Uterus (tissue), 4 donors: ENCODE data around the gene HOXC12. TPM values are rescaled to one million over a fixed set of nuclear protein-coding genes. Genes with fewer than 3 reads are reported as not detected.

Experiments used
- DNase-seq, 2 donors: peaks; one replicate each; pipeline ENCODE4 v3.0.0-alpha.2; 2019 to 2020
- H3K27ac ChIP-seq, 2 donors: fragments of 200-600 bp; sonication (generic); 1 replicate in 1 of 2; 2 replicates in 1 of 2; pipeline ENCODE4 v1.5.1; 2016 to 2018
- H3K27me3 ChIP-seq, 2 donors: fragments of 200-600 bp; sonication (generic); one replicate each; pipeline ENCODE4 v1.5.1; 2018 to 2019; ENCODE audit warnings: control low read depth in 1 of 2
- H3K36me3 ChIP-seq, 2 donors: fragments of 200-600 bp; sonication (generic); one replicate each; pipeline ENCODE4 v1.5.1; 2019; ENCODE audit warnings: control low read depth in 1 of 2
- H3K4me1 ChIP-seq, 2 donors: fragments of 200-600 bp; sonication (generic); one replicate each; pipeline ENCODE4 v1.5.1; 2018 to 2019; ENCODE audit warnings: control low read depth in 1 of 2
- H3K4me3 ChIP-seq, 2 donors: fragments of 200-600 bp; sonication (generic); 1 replicate in 1 of 2; 2 replicates in 1 of 2; pipeline ENCODE4 v1.5.1; 2018 to 2019; ENCODE audit warnings: mild to moderate bottlenecking in 1 of 2
- H3K9me3 ChIP-seq, 2 donors: fragments of 200-600 bp; sonication (generic); one replicate each; pipeline ENCODE4 v1.5.1; 2019; ENCODE audit warnings: control low read depth in 1 of 2
- POLR2A ChIP-seq, 2 donors: fragments of 450-650 bp; IDR thresholded peaks; one replicate each; pipeline ENCODE4 v1.6.1; 2016; ENCODE audit warnings: antibody characterized with exemption in 2 of 2, mild to moderate bottlenecking in 1 of 2, moderate library complexity in 1 of 2
- intact Hi-C: fragments of 100-400 bp; cut with DNase I; formaldehyde crosslinking; loops from one replicate; pipeline ENCODE4 v1.15.1; 2023; ENCODE audit warnings: low total_unique reads
- total RNA-seq, 4 donors: library from RNA; depleted of rRNA in 3 of 4; stranded (reverse); fragments of >200 nt in 3 of 4; gene quantifications; one replicate each; pipeline versions ENCODE4 v1.1.0 to v1.2.4, GENCODE V29; 2014 to 2023
- TF ChIP-seq, protein P1 (sequence below), 4 experiments: fragments of 200-600 bp in 2 of 4; fragments of 450-650 bp in 2 of 4; sonication (generic) in 2 of 4; IDR thresholded peaks; one replicate each; pipeline ENCODE4 v1.5.1; 2016 to 2019; ENCODE audit warnings: antibody characterized with exemption in 4 of 4, mild to moderate bottlenecking in 2 of 4, moderate library complexity in 1 of 4
- donor health status: DM: yes; HTN: yes; CAD: no.

HOXC12 gene
- total RNA-seq, 4 donors from 2014 or later: not detected

DNA sequence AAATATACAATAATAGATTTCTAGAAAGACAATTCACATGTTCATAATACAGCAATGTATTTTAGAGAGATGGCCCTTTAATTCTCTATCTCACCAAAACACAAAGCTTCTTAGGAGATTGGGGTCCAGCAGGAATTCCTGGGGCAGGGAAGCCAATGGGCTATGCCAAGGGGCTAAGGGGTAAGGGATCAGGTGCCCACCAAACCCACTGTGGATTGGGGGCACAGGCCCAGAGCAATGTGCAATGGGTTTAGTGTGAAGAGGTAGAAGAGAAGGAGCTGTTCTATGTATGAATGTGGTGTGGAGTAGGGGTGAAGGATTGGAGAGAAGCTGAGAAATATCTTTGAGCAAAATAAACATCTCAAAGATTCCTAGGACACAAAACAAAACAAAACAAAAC, 13.5 kb upstream of the HOXC12 start:
- Histone ChIP-seq H3K27me3 (peaks cover 35 to 87% of the 10 kb centered on the region in 2 donors), H3K4me1 (no peaks in the 10 kb centered on the region), H3K9me3 (no peaks in the 10 kb centered on the region), H3K4me3 (no peak overlapping the region), H3K27ac (no peak overlapping the region), H3K36me3 (no peaks in the 10 kb centered on the region)
- no peak for DNase-seq
- intact Hi-C loops: no loop called here
- TF ChIP-seq, protein P1, sequence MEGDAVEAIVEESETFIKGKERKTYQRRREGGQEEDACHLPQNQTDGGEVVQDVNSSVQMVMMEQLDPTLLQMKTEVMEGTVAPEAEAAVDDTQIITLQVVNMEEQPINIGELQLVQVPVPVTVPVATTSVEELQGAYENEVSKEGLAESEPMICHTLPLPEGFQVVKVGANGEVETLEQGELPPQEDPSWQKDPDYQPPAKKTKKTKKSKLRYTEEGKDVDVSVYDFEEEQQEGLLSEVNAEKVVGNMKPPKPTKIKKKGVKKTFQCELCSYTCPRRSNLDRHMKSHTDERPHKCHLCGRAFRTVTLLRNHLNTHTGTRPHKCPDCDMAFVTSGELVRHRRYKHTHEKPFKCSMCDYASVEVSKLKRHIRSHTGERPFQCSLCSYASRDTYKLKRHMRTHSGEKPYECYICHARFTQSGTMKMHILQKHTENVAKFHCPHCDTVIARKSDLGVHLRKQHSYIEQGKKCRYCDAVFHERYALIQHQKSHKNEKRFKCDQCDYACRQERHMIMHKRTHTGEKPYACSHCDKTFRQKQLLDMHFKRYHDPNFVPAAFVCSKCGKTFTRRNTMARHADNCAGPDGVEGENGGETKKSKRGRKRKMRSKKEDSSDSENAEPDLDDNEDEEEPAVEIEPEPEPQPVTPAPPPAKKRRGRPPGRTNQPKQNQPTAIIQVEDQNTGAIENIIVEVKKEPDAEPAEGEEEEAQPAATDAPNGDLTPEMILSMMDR (IDR thresholded peaks at IDR 0.05): no peak
- TF ChIP-seq POLR2A (IDR thresholded peaks at IDR 0.05): no peak

DNA sequence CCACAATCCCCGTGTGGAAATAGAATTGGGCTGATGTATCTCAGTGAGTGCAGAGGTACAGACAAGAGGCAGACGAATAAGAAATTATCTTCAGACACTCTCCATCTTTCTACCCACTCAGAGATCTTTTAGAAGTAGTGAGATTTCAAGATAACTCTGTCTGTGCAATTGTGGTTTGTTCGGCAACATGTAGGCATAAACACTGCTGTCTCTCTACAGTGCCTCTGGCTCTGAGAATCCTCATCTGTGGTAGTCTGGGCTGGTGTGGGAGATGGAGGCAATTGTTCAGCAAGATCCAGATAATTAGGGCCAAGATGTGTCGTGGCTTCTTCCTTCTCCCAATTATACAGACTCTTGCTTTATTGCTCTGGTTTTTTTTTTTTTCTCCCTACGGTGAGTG, 13.0 kb upstream of the HOXC12 start:
- intact Hi-C loops: no loop called here
- no peak overlapping the region for H3K4me3 ChIP-seq
- no peak overlapping the region for H3K27ac ChIP-seq
- no peaks in the 10 kb centered on the region for H3K36me3 ChIP-seq
- no peaks in the 10 kb centered on the region for H3K9me3 ChIP-seq
- H3K4me1 ChIP-seq: no peaks in the 10 kb centered on the region
- TF ChIP-seq, protein P1 (IDR thresholded peaks at IDR 0.05): no peak
- DNase-seq: no peak
- peaks cover 30 to 87% of the 10 kb centered on the region in 2 donors for H3K27me3 ChIP-seq

DNA sequence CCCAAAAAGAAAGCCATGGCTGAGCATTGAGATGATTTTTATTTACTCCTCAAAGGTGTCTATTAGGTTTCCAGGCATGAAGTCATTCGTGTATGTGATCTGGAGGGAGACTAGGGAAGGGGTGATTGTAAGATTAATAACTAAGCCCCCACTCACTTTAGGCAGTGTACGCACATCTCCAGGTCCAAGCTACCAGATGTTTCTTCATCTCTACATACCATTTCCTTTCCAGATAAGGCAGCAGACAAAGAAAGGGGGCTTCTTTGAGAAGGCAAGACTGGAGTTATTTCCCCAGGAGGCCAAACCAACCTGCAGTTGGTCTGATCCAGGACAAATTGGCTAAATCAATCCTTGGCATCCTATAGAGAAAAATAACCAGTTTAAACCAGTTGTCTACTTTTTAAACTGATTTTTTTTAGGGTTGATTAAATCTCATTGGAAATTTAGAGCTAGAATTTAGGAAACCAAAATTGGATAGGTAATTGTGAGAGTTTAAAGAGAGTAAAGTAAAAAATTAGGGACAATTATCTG, 12.2 kb upstream of the HOXC12 start:
- intact Hi-C loops: no loop called here
- Histone ChIP-seq H3K27ac (no peak overlapping the region), H3K27me3 (peaks cover 23 to 85% of the 10 kb centered on the region in 2 donors), H3K4me3 (no peak overlapping the region), H3K4me1 (no peaks in the 10 kb centered on the region), H3K36me3 (no peaks in the 10 kb centered on the region), H3K9me3 (no peaks in the 10 kb centered on the region)
- TF ChIP-seq, protein P1 (IDR thresholded peaks at IDR 0.05): no peak
- no peak for TF ChIP-seq POLR2A (IDR thresholded peaks at IDR 0.05)
- no peak for DNase-seq

DNA sequence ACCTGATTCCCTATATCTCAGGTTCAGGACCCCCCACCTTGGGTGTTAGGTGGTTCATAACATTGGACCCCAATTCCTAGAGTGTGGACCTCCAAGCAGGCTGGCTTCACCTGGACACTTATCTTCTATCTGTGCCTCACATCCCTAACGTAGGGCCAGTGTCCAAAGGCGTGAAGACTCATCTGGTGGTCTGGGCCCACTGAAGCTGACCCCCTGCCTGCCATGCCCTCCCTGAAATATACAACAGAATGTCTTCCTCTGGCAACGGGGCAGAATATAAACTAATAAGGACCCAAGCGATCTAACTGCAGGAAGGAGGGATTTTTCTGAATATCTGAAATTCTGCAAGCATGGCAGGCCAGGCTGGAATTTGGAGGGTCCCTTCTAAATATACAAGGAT, 10.5 kb upstream of the HOXC12 start:
- intact Hi-C loops: no loop called here
- DNase-seq: no peak
- H3K9me3 ChIP-seq: no peaks in the 10 kb centered on the region
- no peak overlapping the region for H3K4me3 ChIP-seq
- peaks cover 9 to 78% of the 10 kb centered on the region in 2 donors for H3K27me3 ChIP-seq
- TF ChIP-seq, protein P1 (IDR thresholded peaks at IDR 0.05): no peak
- TF ChIP-seq POLR2A (IDR thresholded peaks at IDR 0.05): no peak
- H3K36me3 ChIP-seq: no peaks in the 10 kb centered on the region
- no peak overlapping the region for H3K27ac ChIP-seq
- H3K4me1 ChIP-seq: no peaks in the 10 kb centered on the region

DNA sequence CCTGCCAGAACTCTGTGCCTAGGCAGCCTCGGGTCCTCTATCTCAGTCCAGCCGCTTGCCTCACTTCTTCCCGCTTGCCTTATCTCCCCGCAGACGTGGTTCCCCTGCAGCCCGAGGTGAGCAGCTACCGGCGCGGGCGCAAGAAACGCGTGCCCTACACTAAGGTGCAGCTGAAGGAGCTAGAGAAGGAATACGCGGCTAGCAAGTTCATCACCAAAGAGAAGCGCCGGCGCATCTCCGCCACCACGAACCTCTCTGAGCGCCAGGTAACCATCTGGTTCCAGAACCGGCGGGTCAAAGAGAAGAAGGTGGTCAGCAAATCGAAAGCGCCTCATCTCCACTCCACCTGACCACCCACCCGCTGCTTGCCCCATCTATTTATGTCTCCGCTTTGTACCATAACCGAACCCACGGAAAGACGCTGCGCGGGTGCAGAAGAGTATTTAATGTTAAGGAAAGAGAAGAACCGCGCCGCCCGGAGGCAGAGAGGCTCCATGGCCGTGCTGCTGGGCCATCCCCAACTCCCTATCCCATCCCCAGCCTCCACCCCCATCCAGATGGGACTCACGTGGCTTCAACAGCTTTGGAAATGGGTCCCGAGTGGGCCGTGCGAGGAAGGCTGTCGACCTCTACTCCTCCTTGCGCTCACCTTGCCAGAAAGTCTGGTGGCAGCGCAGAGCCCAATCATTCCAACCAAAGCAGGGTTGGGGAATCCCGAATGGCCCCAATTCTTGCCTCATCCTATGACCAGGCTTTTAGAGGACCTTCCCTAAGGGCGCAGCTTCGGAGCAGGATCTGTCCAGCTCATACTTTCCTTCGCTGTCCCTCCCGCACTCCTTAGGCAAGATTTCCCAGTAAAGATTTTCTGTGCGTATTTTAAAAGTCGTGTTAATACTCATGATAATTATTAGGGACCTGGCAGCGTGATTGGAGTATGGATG, 9.5 kb upstream of the HOXC12 start:
- Histone ChIP-seq H3K9me3 (no peaks in the 10 kb centered on the region), H3K36me3 (no peaks in the 10 kb centered on the region), H3K27me3 (peaks cover 3 to 83% of the 10 kb centered on the region in 2 donors), H3K4me3 (no peak overlapping the region), H3K27ac (no peak overlapping the region), H3K4me1 (no peaks in the 10 kb centered on the region)
- DNase-seq: no peak
- intact Hi-C loops: no loop called here
- TF ChIP-seq, protein P1 (IDR thresholded peaks at IDR 0.05): no peak
- no peak for TF ChIP-seq POLR2A (IDR thresholded peaks at IDR 0.05)
